GM23248 (cell line): ENCODE measurements around the gene WWOX. TPM values are rescaled to one million over a fixed set of nuclear protein-coding genes. Genes with fewer than 3 reads are reported as not detected.
A peak's percentile ranks its signal among the peaks of the same experiment; 100 is the strongest.

Experiments used
- DNase-seq: peaks from one replicate; pipeline ENCODE4 v3.0.0-alpha.2; 2015
- H2AFZ ChIP-seq: fragments of 200-600 bp; sonication (generic); 2 replicates; pipeline ENCODE4 v1.6.1; 2016; ENCODE audit warnings: antibody characterized with exemption
- H3F3A ChIP-seq: fragments of 200-600 bp; sonication (generic); 2 replicates; pipeline ENCODE4 v1.6.1; 2016; ENCODE audit warnings: mild to moderate bottlenecking, antibody characterized with exemption, mixed run types; ENCODE audit not compliant: insufficient read depth
- H3K27ac ChIP-seq: fragments of 200-600 bp; sonication (generic); 2 replicates; pipeline ENCODE4 v1.5.1; 2016; ENCODE audit warnings: mild to moderate bottlenecking
- H3K27me3 ChIP-seq: fragments of 200-600 bp; sonication (generic); replicated peaks from 2 replicates; pipeline ENCODE4 v1.6.1; 2016; ENCODE audit warnings: mild to moderate bottlenecking; ENCODE audit not compliant: insufficient read depth
- H3K36me3 ChIP-seq: fragments of 200-600 bp; sonication (generic); 2 replicates; pipeline ENCODE4 v1.6.1; 2016; ENCODE audit warnings: low read depth, mild to moderate bottlenecking
- H3K4me1 ChIP-seq: fragments of 200-600 bp; sonication (generic); 2 replicates; pipeline ENCODE4 v1.6.1; 2016; ENCODE audit warnings: mild to moderate bottlenecking; ENCODE audit not compliant: insufficient read depth
- H3K4me2 ChIP-seq: fragments of 200-600 bp; sonication (generic); one replicate; pipeline ENCODE4 v1.6.1; 2016; ENCODE audit warnings: mild to moderate bottlenecking; ENCODE audit not compliant: unreplicated experiment
- H3K4me3 ChIP-seq: fragments of 200-600 bp; sonication (generic); 2 replicates; pipeline ENCODE4 v1.5.1; 2016; ENCODE audit warnings: mild to moderate bottlenecking
- H3K79me2 ChIP-seq: fragments of 200-600 bp; sonication (generic); 2 replicates; pipeline ENCODE4 v1.6.1; 2016; ENCODE audit warnings: mild to moderate bottlenecking; ENCODE audit not compliant: insufficient read depth
- H3K9ac ChIP-seq: fragments of 200-600 bp; sonication (generic); 2 replicates; pipeline ENCODE4 v1.6.1; 2016; ENCODE audit warnings: mild to moderate bottlenecking
- H3K9me2 ChIP-seq: fragments of 200-600 bp; sonication (generic); 2 replicates; pipeline ENCODE4 v1.6.1; 2016; ENCODE audit warnings: mixed run types, mild to moderate bottlenecking, moderate library complexity; ENCODE audit not compliant: insufficient read depth
- H3K9me3 ChIP-seq: fragments of 200-600 bp; sonication (generic); one replicate; pipeline ENCODE4 v1.6.1; 2017; ENCODE audit warnings: low read depth
- H4K20me1 ChIP-seq: fragments of 200-600 bp; sonication (generic); 2 replicates; pipeline ENCODE4 v1.6.0; 2016; ENCODE audit not compliant: insufficient read depth
- EZH2 ChIP-seq: fragments of 200-600 bp; sonication (generic); IDR thresholded peaks from 2 replicates; pipeline ENCODE4 v1.6.1; 2018; ENCODE audit warnings: antibody characterized with exemption, mild to moderate bottlenecking; ENCODE audit not compliant: insufficient read depth, poor library complexity, severe bottlenecking
- EZH2phosphoT487 ChIP-seq: fragments of 200-600 bp; sonication (generic); IDR thresholded peaks from 2 replicates; pipeline ENCODE4 v1.6.1; 2018; ENCODE audit warnings: antibody characterized with exemption, moderate library complexity, mild to moderate bottlenecking, low read depth; ENCODE audit not compliant: insufficient read depth
- WGBS, 2 experiments: methylation state at CpG; one replicate each; pipeline ENCODE4 v1.1.6; 2015 to 2017; ENCODE audit warnings: low lambda C conversion rate in 2 of 2, low coverage in 1 of 2; ENCODE audit errors: missing lambda C conversion rate in 2 of 2; 5-methylcytosine and 5-hydroxymethylcytosine counted together
- in situ Hi-C: fragments of 300-500 bp; cut with MboI; formaldehyde crosslinking; loops from 2 replicates; pipeline ENCODE4 v1.15.0; 2020
- polyA plus RNA-seq: library from polyadenylated mRNA; unstranded; fragments of >200 nt; fragmentation: Nextera tagmentation; extraction: Ambion mirVana; gene quantifications from 2 replicates; pipeline ENCODE4 v1.2.1, GENCODE V29; 2016
- total RNA-seq: library from RNA; depleted of rRNA; stranded (reverse); fragments of >200 nt; shearing (Covaris generic); gene quantifications from 2 replicates; pipeline ENCODE4 v1.2.3, GENCODE V29; 2014

Gene WWOX
- total and polyA plus RNA-seq, 2 experiments from 2014 or later = 4.5 to 6.6 TPM

- in situ Hi-C loops = no loop called here
- no peak overlapping the region for H3K9ac ChIP-seq
- no peaks in the 10 kb centered on the region for H3K27me3 ChIP-seq
- no peak overlapping the region for H3K4me3 ChIP-seq
- TF ChIP-seq EZH2phosphoT487 (no peak), EZH2 (no peak)
- peak; percentile 55 for DNase-seq
- H3K27ac ChIP-seq = no peak overlapping the region
- H3K4me1 ChIP-seq = peaks cover 10% of the 10 kb centered on the region
- peak overlapping the region; percentile 85 for H2AFZ ChIP-seq
- H3K4me2 ChIP-seq = peak overlapping the region; percentile 9
- H3K36me3 ChIP-seq = no peaks in the 10 kb centered on the region
- H3K9me2 ChIP-seq = no peaks in the 10 kb centered on the region
- H3K9me3 ChIP-seq = no peaks in the 10 kb centered on the region
- H4K20me1 ChIP-seq = no peaks in the 10 kb centered on the region
- WGBS, 2 experiments = 28 to 33% methylated on average over 9 of the region's 9 CpGs
- no peaks in the 10 kb centered on the region for H3K79me2 ChIP-seq
- H3F3A ChIP-seq = no peaks in the 10 kb centered on the region
Observed at GRCh38 chr16:78669994-78670393, 570.5 kb downstream of the WWOX start.

DNA sequence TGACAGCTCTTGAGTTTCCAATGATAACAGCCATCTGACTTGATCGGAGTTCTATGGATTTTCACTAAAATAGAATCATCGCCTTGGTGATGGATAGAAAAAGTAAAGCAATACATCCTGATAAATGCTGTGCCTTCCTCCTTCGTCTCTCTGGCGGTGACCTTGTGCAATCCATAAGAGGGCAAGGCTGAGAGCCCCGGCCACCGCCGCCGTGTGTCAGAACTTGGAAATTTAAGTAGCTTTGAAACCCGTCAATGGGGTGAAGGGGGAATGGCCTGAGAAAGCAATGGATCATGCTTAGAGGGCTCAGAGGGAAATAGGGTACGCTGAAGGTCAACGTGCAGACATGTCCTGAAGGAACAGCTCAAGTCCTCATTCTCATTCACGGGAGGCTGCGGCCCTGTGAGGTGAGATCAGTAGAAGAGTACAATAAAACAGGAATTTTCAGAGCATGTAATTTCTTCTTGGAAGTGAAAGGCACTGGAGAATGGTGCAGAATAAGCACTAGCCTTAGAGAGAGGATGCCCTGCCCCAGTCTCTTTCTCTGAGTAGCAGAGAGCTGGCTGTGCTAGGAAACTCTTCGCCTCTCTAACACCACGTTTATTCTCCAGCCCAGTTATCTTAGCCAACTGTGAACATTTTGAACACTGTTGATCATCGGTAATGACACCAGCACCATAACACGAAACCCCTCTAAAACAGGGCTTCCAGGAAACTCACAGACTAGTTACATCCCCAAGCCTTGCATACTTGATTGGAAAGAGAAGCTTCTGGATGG, 573.5 kb downstream of the WWOX start:
- Histone ChIP-seq H3K9me2 (no peaks in the 10 kb centered on the region), H3K4me1 (peaks cover 10% of the 10 kb centered on the region), H3K79me2 (no peaks in the 10 kb centered on the region), H3K27me3 (no peaks in the 10 kb centered on the region), H2AFZ (no peak overlapping the region), H4K20me1 (no peaks in the 10 kb centered on the region), H3K9ac (no peak overlapping the region), H3K9me3 (no peaks in the 10 kb centered on the region), H3K4me2 (no peak overlapping the region), H3K36me3 (no peaks in the 10 kb centered on the region), H3K4me3 (no peak overlapping the region), H3F3A (no peaks in the 10 kb centered on the region), H3K27ac (no peak overlapping the region)
- DNase-seq = no peak
- 68 to 69% methylated on average over 17 of the region's 17 CpGs for WGBS, 2 experiments
- in situ Hi-C loops = no loop called here
- no peak for TF ChIP-seq EZH2phosphoT487
- no peak for TF ChIP-seq EZH2

DNA sequence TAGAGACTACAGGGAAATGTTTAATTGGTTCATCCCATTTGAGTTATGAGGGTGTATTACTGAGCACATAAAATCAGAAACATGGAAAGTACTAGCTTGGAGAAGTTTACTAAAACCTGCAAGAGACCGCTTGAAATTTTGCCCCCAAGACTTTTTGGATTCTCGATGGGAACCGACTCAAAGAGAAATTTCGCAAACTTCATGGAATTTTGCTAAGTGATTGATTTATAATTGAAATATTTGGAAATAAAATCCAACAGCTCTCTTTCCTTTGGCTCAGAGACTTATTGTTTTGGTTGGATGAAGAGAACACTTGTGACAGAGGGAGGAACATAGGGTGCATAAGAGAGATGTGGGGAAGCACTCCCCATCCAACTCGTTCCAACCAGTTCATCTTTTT, 574.4 kb downstream of the WWOX start:
- no peak for TF ChIP-seq EZH2phosphoT487
- no peak for TF ChIP-seq EZH2
- peaks cover 10% of the 10 kb centered on the region for H3K4me1 ChIP-seq
- H3K9me3 ChIP-seq = no peaks in the 10 kb centered on the region
- H3K27me3 ChIP-seq = no peaks in the 10 kb centered on the region
- no peak overlapping the region for H2AFZ ChIP-seq
- no peaks in the 10 kb centered on the region for H3K36me3 ChIP-seq
- no peak overlapping the region for H3K4me2 ChIP-seq
- no peaks in the 10 kb centered on the region for H4K20me1 ChIP-seq
- no peak overlapping the region for H3K9ac ChIP-seq
- in situ Hi-C loops = no loop called here
- no peak overlapping the region for H3K27ac ChIP-seq
- DNase-seq = no peak
- 9 to 11% methylated on average over 5 of the region's 5 CpGs for WGBS, 2 experiments
- H3K9me2 ChIP-seq = no peaks in the 10 kb centered on the region
- H3K4me3 ChIP-seq = no peak overlapping the region
- no peaks in the 10 kb centered on the region for H3K79me2 ChIP-seq
- H3F3A ChIP-seq = no peaks in the 10 kb centered on the region

GRCh38 chr16:78675312-78675711, 575.9 kb downstream of the WWOX start:
- Histone ChIP-seq H3F3A (no peaks in the 10 kb centered on the region), H3K9ac (no peak overlapping the region), H3K9me2 (no peaks in the 10 kb centered on the region), H2AFZ (no peak overlapping the region), H3K4me1 (peaks cover under 1% of the 10 kb centered on the region; the same call in 1 of the 2 replicates), H3K4me2 (no peak overlapping the region), H3K27me3 (no peaks in the 10 kb centered on the region), H3K9me3 (no peaks in the 10 kb centered on the region), H3K27ac (no peak overlapping the region), H3K36me3 (no peaks in the 10 kb centered on the region), H3K4me3 (no peak overlapping the region), H4K20me1 (no peaks in the 10 kb centered on the region), H3K79me2 (no peaks in the 10 kb centered on the region)
- WGBS, 2 experiments = 51% methylated on average over 6 of the region's 6 CpGs
- in situ Hi-C loops = no loop called here
- DNase-seq = peak; percentile 15
- TF ChIP-seq EZH2 = no peak
- TF ChIP-seq EZH2phosphoT487 = no peak
